OCI-LY1 (cell line): ENCODE measurements around the gene TSEN2.

Experiments
- H2AFZ ChIP-seq: fragments of 200-600 bp; sonication (generic), shearing (Covaris generic); 2 replicates; pipeline ENCODE4 v1.6.0; 2014; ENCODE audit warnings: antibody characterized with exemption, mild to moderate bottlenecking, low read length
- H3F3A ChIP-seq: fragments of 200-600 bp; sonication (generic), shearing (Covaris generic); 2 replicates; pipeline ENCODE4 v1.6.0; 2014; ENCODE audit warnings: mild to moderate bottlenecking, antibody characterized with exemption, low read length, moderate library complexity; ENCODE audit not compliant: insufficient read depth
- H3K27ac ChIP-seq: fragments of 200-600 bp; sonication (generic); 2 replicates; pipeline ENCODE4 v1.5.1; 2014; ENCODE audit warnings: low read length, mixed run types, mild to moderate bottlenecking, low read depth; ENCODE audit not compliant: poor library complexity, severe bottlenecking
- H3K27me3 ChIP-seq: fragments of 200-600 bp; sonication (generic); 2 replicates; pipeline ENCODE4 v1.6.0; 2014; ENCODE audit warnings: antibody characterized with exemption, mild to moderate bottlenecking, low read length, moderate library complexity; ENCODE audit not compliant: insufficient read depth
- H3K36me3 ChIP-seq: fragments of 200-600 bp; sonication (generic); 2 replicates; pipeline ENCODE4 v1.6.1; 2014; ENCODE audit warnings: mild to moderate bottlenecking, antibody characterized with exemption, low read length, moderate library complexity, mixed read lengths; ENCODE audit not compliant: insufficient read depth
- H3K4me1 ChIP-seq: fragments of 200-600 bp; sonication (generic); 2 replicates; pipeline ENCODE4 v1.5.1; 2014; ENCODE audit warnings: mild to moderate bottlenecking, low read length, moderate library complexity; ENCODE audit not compliant: insufficient read depth, severe bottlenecking
- H3K4me2 ChIP-seq: fragments of 200-600 bp; sonication (generic), shearing (Covaris generic); 2 replicates; pipeline ENCODE4 v1.6.1; 2014; ENCODE audit warnings: low read length
- H3K4me3 ChIP-seq: fragments of 200-600 bp; sonication (generic); 2 replicates; pipeline ENCODE4 v1.5.1; 2014; ENCODE audit warnings: low read length, low read depth, mild to moderate bottlenecking, mixed read lengths; ENCODE audit not compliant: poor library complexity, severe bottlenecking
- H3K79me2 ChIP-seq: fragments of 200-600 bp; shearing (Covaris generic); 2 replicates; pipeline ENCODE4 v1.6.1; 2016; ENCODE audit warnings: mixed run types, low read length, mixed read lengths; ENCODE audit not compliant: insufficient read depth
- H3K9ac ChIP-seq: fragments of 200-600 bp; sonication (generic), shearing (Covaris generic); 2 replicates; pipeline ENCODE4 v1.6.1; 2014; ENCODE audit warnings: mild to moderate bottlenecking, low read length, mixed read lengths
- H3K9me2 ChIP-seq: fragments of 200-600 bp; sonication (generic), shearing (Covaris generic); 2 replicates; pipeline ENCODE4 v1.6.1; 2014; ENCODE audit warnings: low read depth, mild to moderate bottlenecking, low read length, mixed read lengths
- H3K9me3 ChIP-seq: fragments of 200-600 bp; shearing (Covaris generic); 2 replicates; pipeline ENCODE4 v1.6.1; 2014; ENCODE audit warnings: low read length, mixed read lengths
- H4K20me1 ChIP-seq: fragments of 200-600 bp; sonication (generic), shearing (Covaris generic); 2 replicates; pipeline ENCODE4 v1.6.0; 2016; ENCODE audit warnings: mild to moderate bottlenecking, low read length; ENCODE audit not compliant: insufficient read depth
- EZH2 ChIP-seq: fragments of 200-600 bp; sonication (generic), shearing (Covaris generic); IDR thresholded peaks from 2 replicates; pipeline ENCODE4 v1.8.0; 2017; ENCODE audit warnings: borderline replicate concordance, mixed run types, mild to moderate bottlenecking, antibody characterized with exemption, low read length, moderate library complexity, mixed read lengths
- TF ChIP-seq, protein P1 (sequence below): fragments of 200-600 bp; sonication (generic), shearing (Covaris generic); IDR thresholded peaks from 2 replicates; pipeline ENCODE4 v1.5.1; 2017; ENCODE audit warnings: mild to moderate bottlenecking, antibody characterized with exemption, low read length, moderate library complexity, mixed read lengths

Gene TSEN2

GRCh38 chr3:12464181-12464580 lies 20.1 kb upstream of the TSEN2 start:
- Histone ChIP-seq H3K27me3 (no peaks in the 10 kb centered on the region), H3K4me1 (no peaks in the 10 kb centered on the region), H3K9me2 (no peaks in the 10 kb centered on the region)

DNA sequence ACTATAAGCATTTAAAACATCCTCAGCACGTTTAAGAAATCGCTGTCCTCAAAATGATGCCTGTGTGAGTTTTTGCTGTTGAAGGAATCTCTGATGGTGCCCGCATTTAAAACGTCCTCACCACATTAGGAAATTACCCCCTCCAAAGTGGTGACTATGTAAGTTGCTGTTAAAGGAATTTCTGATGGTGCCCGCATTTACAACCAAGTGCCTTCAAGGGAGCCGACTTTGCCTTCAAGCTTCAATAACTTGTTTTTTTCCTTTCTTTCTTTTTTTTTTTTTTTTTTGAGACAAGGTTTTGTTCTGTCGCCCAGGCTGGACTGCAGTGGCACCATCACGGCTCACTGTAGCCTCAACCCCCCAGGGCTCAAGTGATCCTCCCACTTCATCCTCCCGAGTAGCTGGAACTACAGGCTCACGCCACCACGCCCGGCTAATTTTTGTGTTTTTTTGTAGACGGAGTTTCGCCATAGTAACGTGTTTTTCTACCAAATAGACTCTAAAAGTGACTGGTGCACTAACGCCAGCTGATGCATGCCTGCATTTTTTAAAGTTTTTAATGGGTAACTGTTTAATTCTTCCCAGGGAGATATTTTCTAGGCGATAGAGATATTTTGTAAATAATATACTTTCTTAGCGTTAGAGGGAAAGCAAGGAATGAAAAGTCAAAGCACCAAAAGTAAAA lies 19.0 kb upstream of the TSEN2 start:
- Histone ChIP-seq H3K79me2 (no peaks in the 10 kb centered on the region), H2AFZ (no peak overlapping the region), H3K9ac (no peak overlapping the region), H3K36me3 (no peaks in the 10 kb centered on the region), H3K4me1 (no peaks in the 10 kb centered on the region), H4K20me1 (no peaks in the 10 kb centered on the region), H3K9me2 (no peaks in the 10 kb centered on the region), H3K9me3 (no peaks in the 10 kb centered on the region), H3K4me2 (no peak overlapping the region), H3K27me3 (no peaks in the 10 kb centered on the region), H3F3A (no peaks in the 10 kb centered on the region), H3K27ac (no peak overlapping the region), H3K4me3 (no peak overlapping the region)
- TF ChIP-seq EZH2, result no peak
- TF ChIP-seq, protein P1, sequence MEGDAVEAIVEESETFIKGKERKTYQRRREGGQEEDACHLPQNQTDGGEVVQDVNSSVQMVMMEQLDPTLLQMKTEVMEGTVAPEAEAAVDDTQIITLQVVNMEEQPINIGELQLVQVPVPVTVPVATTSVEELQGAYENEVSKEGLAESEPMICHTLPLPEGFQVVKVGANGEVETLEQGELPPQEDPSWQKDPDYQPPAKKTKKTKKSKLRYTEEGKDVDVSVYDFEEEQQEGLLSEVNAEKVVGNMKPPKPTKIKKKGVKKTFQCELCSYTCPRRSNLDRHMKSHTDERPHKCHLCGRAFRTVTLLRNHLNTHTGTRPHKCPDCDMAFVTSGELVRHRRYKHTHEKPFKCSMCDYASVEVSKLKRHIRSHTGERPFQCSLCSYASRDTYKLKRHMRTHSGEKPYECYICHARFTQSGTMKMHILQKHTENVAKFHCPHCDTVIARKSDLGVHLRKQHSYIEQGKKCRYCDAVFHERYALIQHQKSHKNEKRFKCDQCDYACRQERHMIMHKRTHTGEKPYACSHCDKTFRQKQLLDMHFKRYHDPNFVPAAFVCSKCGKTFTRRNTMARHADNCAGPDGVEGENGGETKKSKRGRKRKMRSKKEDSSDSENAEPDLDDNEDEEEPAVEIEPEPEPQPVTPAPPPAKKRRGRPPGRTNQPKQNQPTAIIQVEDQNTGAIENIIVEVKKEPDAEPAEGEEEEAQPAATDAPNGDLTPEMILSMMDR, result no peak

More at GRCh38 chr3:12464181-12464580, 20.1 kb upstream of the TSEN2 start:
- H3K9ac ChIP-seq, result no peak overlapping the region
- H3K36me3 ChIP-seq, result no peaks in the 10 kb centered on the region
- no peaks in the 10 kb centered on the region for H3F3A ChIP-seq
- TF ChIP-seq, protein P1, result no peak
- TF ChIP-seq EZH2, result no peak
- no peaks in the 10 kb centered on the region for H4K20me1 ChIP-seq
- H3K79me2 ChIP-seq, result no peaks in the 10 kb centered on the region
- H3K4me2 ChIP-seq, result no peak overlapping the region
- no peak overlapping the region for H3K27ac ChIP-seq
- no peaks in the 10 kb centered on the region for H3K9me3 ChIP-seq
- H2AFZ ChIP-seq, result no peak overlapping the region
- H3K4me3 ChIP-seq, result no peak overlapping the region

DNA sequence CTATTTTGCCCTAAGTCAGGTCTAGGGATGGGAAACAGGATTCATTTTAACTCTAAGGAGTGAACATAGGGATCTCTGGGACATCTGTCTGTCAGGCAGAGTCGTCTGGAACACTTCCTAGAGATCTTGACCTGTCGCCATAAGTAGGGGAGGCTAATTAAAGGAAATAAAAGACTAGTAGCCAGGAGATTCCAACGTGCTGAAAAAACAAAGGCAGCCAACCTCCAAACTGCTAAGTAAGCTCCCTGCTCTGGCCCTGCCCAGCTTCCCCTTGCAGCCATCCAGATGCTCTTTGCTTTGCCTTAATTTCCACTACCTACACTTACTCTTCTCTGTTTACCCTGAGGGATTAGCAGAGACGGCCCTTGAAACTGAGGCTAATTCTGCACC lies 18.4 kb upstream of the TSEN2 start:
- H4K20me1 ChIP-seq, result no peaks in the 10 kb centered on the region
- H3K9me3 ChIP-seq, result no peaks in the 10 kb centered on the region
- no peak overlapping the region for H3K27ac ChIP-seq
- no peaks in the 10 kb centered on the region for H3K79me2 ChIP-seq
- TF ChIP-seq, protein P1, result no peak
- no peak for TF ChIP-seq EZH2
- H3K4me3 ChIP-seq, result no peak overlapping the region
- H3F3A ChIP-seq, result no peaks in the 10 kb centered on the region
- H3K36me3 ChIP-seq, result no peaks in the 10 kb centered on the region
- H3K9ac ChIP-seq, result no peak overlapping the region
- H3K4me1 ChIP-seq, result no peaks in the 10 kb centered on the region
- no peaks in the 10 kb centered on the region for H3K9me2 ChIP-seq
- H3K4me2 ChIP-seq, result no peak overlapping the region
- H3K27me3 ChIP-seq, result no peaks in the 10 kb centered on the region
- no peak overlapping the region for H2AFZ ChIP-seq
